ENCODE data around the gene HMG20A. TPM values are rescaled to one million over a fixed set of nuclear protein-coding genes. Genes with fewer than 3 reads are reported as not detected.
"Not testable (repeated sequence)": the region's sequence is repeated elsewhere in the genome, so short reads cannot be mapped to it uniquely, and the experiment has no call there.

The HMG20A gene
- total RNA-seq, 2 donors from 2014 or later: 24.8 to 55.4 TPM

DNA sequence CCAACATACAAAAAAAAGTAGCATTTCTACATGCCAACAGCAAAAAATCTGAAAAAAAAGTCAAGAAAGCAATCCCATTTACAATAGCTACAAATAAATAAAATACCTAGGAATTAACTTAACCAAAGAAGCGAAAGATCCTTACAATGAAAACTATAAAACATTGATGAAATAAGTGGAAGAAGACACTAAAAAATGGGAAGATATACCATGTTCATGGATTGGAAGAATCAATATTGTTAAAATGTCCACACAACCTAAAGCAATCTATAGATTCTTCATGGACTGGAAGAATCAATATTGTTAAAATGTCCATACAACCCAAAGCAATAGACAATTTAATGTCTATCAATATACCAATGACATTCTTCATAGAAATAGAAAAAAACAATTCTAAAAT, 21.8 kb upstream of the HMG20A start:
- H3K9me3 Mint-ChIP-seq: peaks cover 32 to 41% of the 10 kb centered on the region in 2 donors
- DNase-seq (ENCODE audit: low spot score in 2 of 2) (no peak), ATAC-seq (no peak)
- no peak overlapping the region for H3K27ac Mint-ChIP-seq
- peaks cover 20 to 40% of the 10 kb centered on the region in 2 donors for H3K36me3 Mint-ChIP-seq

DNA sequence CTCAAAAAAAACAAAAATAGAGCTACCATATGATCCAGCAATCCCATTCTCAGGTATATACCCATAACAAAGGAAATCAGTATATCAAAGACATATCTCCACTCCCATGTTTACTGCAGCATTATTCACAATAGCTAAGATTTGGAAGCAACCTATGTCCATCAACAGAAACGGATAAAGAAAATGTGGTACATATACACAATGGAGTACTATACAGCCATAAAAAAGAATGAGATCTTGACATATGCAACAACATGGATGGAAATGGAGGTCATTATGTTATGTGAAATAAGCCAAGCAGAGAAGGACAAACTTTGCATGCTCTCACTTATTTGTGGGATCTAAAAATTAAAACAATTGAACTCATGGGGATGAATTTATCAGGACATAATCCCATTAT, 20.4 kb upstream of the HMG20A start:
- peaks cover 28 to 37% of the 10 kb centered on the region in 2 donors for H3K9me3 Mint-ChIP-seq
- ATAC-seq (no peak), DNase-seq (ENCODE audit: low spot score in 2 of 2) (no peak)
- H3K36me3 Mint-ChIP-seq: peaks cover 16 to 31% of the 10 kb centered on the region in 2 donors
- no peak overlapping the region for H3K27ac Mint-ChIP-seq

DNA sequence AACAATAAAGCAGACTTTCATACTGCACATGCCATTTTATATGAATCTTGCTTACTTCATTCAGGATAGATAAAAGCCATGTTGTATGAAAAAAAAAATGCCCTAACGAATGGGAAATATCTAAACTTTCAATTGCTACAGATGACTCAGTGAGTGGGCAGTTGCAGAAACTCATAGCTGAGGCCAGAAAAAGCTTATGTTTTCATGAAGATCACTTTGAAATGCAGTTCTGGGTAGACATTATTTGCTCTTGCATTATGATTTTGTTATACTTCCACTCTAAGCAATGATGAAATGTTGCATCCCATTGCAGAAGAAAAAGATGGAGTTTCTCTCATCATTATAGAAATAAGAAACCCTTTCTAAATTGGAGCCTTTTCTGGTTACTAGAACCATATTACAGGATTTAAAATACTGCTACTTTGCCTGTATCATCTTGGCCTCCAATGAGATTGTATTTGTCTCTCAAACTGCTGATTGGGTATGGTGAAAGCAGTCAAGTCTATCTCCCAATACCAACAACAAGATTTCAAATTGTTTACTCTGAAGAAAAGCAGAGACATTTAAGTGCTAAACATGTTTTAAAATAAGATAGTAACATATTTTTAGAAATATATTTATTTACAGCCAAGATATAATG, 17.8 kb upstream of the HMG20A start:
- Mint-ChIP-seq H3K9me3 (peaks cover 18 to 20% of the 10 kb centered on the region in 2 donors), H3K36me3 (peaks cover 7 to 21% of the 10 kb centered on the region in 2 donors), H3K27ac (peak overlapping the region in 1 of 2 donors; percentile 15)
- ATAC-seq: peak; percentile 53 to 91
- DNase-seq (ENCODE audit: low spot score in 2 of 2): no peak

DNA sequence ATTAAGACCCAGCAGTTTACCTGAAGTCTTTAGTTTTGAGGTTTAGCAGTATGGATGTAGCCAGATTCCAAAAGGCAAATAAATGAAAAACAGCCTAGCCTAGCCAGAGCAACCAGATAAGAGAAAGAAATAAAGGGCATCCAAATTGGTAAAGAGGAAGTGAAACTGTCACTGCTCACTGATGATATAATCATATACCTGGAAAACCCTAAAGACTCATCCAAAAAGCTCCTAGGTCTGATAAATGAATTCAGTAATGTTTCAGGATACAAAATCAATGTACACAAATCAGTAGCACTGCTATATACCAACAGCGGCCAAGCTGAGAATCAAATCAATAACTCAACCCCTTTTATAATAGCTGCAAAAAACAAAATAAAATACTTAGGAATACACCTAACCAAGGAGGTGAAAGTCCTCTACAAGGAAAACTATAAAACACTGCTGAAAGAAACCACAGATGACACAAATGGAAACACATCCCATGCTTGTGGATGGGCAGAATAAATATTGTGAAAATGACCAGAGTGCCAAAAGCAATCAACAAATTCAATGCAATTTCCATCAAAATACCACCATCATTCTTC, 14.4 kb upstream of the HMG20A start:
- not testable (repeated sequence) for H3K9me3 Mint-ChIP-seq; H3K27ac Mint-ChIP-seq; DNase-seq (ENCODE audit: low spot score in 2 of 2); H3K36me3 Mint-ChIP-seq; ATAC-seq

DNA sequence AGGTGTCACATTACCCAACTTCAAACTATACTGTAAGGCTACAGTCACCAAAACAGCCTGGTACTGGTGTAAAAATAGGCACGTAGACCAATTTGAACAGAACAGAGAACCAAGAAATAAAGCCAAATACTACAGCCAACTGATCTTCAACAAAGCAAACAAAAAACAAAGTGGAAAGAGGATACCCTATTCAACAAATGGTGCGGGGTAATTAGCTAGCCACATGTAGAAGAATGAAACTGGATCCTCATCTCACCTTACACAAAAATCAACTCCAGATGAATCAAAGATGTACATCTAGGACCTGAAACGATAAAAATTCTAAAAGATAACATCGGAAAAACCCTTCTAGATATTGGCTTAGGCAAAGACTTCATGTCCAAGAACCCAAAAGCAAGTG, 13.8 kb upstream of the HMG20A start:
- no peak for ATAC-seq

DNA sequence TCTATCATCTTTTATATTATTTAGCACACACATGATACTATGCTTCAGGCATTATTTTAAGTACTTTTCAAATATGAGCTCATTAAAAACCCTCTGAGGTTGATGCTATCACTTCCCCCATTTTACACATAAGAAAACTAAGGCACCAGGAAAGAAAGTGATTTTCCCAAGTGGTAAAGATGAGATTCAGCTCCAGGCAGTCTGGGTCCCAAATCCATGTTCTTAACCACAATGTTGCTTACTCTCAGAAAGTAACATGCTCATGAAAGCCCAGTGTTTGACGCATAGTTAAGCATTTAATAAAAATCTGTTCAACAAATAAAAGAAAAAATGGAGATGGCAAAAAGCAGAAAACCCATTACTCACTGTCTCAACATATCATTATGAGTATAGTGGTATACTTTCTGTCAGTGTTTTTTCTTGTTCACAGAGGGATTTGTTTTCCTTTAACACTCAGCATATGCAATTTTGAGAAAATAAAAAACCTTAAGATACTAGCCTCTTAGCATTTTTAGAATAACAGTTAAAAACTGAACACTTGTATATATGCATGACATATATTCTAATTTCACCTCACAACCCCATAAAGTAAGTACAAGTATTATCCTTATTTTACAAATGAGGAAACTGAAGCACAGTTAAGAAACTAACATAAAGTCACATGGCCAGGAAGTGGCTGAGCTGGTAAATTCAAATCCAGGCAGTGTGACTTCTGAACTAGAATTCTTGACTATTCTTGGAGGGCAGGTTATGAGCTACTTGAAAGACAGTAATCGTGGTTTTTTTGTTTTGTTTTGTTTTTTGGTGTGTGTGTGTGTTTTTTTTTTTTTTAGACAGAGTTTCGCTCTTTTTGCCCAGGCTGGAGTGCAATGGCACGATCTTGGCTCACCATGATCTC, 11.2 kb upstream of the HMG20A start:
- DNase-seq (ENCODE audit: low spot score in 2 of 2) (no peak), ATAC-seq (peak; percentile 74 to 93)
- Mint-ChIP-seq H3K36me3 (no peaks in the 10 kb centered on the region), H3K9me3 (no peaks in the 10 kb centered on the region), H3K27ac (peak overlapping the region; percentile 3 to 69)

More for the DNA sequence above, 13.8 kb upstream of the HMG20A start:
- Mint-ChIP-seq H3K9me3 (no peaks in the 10 kb centered on the region), H3K36me3 (no peaks in the 10 kb centered on the region), H3K27ac (no peak overlapping the region)
- no peak for DNase-seq (ENCODE audit: low spot score in 2 of 2)

DNA sequence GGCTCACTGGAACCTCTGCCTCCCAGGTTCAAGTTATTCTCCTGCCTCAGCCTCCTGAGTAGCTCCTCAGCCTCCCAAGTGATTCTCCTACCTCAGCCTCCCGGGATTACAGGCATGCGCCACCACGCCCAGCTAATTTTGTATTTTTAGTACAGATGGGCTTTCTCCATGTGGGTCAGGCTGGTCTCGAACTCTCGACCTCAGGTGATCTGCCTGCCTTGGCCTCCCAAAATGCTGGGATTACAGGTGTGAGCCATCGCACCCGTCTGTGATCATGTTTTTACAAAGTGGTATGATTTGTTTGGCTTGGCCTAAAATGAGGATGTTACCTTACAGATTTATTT, 10.6 kb upstream of the HMG20A start:
- not testable (repeated sequence) for H3K9me3 Mint-ChIP-seq; ATAC-seq; H3K36me3 Mint-ChIP-seq; DNase-seq (ENCODE audit: low spot score in 2 of 2)
- H3K27ac Mint-ChIP-seq: peak overlapping the region; percentile 3 to 69

DNA sequence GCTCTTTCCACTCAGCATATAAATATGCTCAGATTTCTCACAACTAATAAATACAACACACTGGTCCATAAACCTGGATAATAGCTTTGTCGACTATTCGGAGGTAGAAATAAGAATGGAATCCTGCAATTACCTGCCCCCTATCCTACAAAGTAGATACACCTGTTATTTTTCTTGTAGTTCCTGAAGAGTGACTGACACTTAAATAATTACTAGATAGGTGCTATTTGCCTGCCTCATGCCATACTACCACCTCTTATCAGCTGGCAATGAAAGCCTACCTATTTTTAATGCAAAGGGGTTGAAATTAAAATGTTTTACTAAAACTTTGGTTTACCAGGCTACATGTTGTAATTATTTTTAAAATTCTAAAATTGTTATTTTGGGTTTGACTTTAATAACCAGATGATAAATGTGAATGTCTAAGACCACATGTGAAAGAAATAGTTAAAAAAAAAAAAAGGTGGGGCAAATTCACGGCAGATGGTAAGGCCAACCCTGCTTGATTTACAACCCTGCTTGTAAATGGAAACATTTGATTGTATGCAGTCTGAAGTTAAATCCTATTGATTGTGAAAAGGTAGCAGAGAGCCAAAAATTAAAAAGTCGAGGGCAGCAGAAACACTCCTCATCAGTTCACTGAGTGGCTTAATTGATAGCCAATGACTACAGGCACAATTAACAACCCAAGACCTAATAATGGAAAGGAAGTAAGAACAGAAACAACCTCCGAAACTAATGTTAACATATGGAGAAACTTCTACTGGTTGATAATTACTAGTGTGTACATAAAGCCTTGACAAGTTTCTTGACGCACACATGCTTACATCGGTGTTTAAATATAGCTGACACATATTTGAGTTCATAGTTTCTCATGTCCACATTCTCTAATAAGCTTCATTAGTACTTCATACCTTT, 9.7 kb upstream of the HMG20A start:
- H3K9me3 Mint-ChIP-seq: no peaks in the 10 kb centered on the region
- peak overlapping the region in 1 of 2 donors; percentile 69 for H3K27ac Mint-ChIP-seq
- DNase-seq (ENCODE audit: low spot score in 2 of 2): no peak

DNA sequence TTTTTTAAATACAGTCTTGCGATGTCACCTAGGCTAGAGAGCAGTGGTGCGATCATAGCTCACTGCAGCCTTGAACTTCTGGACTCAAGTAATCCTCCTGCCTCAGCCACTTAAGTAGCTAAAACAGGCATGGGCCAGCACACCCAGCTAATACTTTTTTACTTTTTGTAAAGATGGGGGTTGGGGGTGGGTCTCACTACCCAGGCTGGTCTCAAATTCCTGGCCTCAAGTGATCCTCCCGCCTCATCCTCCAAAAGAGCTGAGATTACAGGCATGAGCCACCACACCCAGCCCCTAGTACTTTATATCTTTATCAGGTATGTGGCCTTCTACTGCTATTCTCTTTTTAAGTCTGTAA, 9.1 kb upstream of the HMG20A start:
- Mint-ChIP-seq H3K9me3 (no peaks in the 10 kb centered on the region), H3K36me3 (no peaks in the 10 kb centered on the region), H3K27ac (no peak overlapping the region)
- DNase-seq (ENCODE audit: low spot score in 2 of 2) (no peak), ATAC-seq (no peak)

More for the DNA sequence above, 9.7 kb upstream of the HMG20A start:
- ATAC-seq: no peak
- no peaks in the 10 kb centered on the region for H3K36me3 Mint-ChIP-seq

DNA sequence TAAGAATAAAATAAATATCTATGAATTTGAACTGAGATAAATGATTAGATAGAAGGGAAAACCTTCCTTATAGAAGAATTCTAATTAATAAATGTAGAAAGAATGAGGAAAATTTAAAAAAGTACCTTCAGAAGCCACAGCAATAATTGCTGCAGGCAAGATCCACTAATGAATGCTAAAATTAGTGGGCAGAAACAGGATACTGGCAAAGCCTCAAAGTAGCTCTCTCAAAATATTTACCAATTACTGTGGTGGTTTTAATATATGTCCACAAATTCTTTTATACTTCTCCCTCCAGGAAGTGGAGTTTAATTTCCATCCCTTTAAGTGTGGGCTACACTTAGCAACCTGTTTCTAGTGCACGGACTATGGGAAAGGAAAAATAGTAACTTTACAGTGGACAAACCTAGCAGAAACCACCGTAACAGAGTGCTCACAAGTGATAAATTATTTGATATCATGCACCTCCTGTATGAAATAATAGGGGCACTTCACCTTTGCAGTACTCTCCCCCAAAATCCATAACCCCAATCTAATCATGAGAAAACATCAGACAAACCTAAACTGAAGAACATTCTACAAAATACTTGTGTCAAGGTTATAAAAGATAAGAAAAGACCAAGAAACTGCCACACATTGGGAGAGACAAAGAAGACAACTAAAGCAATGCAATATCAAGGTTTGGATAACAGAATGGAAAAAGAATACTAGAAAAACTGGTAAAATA, 7.6 kb upstream of the HMG20A start:
- Mint-ChIP-seq H3K27ac (no peak overlapping the region), H3K9me3 (no peaks in the 10 kb centered on the region), H3K36me3 (no peaks in the 10 kb centered on the region)
- no peak for ATAC-seq
- DNase-seq (ENCODE audit: low spot score in 2 of 2): no peak

DNA sequence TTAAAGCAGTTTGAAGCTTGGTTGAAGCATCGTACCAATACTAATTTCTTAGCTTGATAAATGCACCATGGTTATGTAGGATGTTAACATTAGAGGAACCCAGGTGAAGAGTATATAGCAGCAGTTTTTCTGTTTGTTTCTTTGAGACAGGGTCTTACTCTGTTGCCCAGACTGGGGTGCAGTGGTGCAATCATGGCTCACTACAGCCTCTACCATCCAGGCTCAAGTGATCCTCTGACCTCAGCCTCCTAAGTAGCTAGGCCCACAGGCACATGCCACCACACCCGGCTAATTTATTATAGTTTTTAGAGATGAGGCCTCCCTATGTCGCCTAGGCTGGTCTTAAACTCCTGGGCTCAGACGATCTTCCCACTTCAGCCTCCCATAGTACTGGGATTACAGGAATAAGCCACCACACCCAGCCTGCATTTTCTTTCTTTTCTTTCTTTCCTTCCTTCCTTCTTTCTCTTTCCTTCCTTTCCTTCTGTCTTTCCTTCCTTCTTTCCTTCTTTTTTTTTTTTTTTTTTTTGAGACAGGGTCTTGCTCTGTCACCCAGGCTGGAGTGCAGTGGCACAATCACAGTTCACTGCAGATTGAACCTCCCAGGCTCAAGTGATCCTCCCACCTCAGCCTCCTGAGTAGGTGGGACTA, 6.9 kb upstream of the HMG20A start:
- no peak overlapping the region for H3K27ac Mint-ChIP-seq
- H3K36me3 Mint-ChIP-seq: peaks cover 0 to 5% of the 10 kb centered on the region in 2 donors
- DNase-seq (ENCODE audit: low spot score in 2 of 2) (no peak), ATAC-seq (no peak)
- no peaks in the 10 kb centered on the region for H3K9me3 Mint-ChIP-seq

DNA sequence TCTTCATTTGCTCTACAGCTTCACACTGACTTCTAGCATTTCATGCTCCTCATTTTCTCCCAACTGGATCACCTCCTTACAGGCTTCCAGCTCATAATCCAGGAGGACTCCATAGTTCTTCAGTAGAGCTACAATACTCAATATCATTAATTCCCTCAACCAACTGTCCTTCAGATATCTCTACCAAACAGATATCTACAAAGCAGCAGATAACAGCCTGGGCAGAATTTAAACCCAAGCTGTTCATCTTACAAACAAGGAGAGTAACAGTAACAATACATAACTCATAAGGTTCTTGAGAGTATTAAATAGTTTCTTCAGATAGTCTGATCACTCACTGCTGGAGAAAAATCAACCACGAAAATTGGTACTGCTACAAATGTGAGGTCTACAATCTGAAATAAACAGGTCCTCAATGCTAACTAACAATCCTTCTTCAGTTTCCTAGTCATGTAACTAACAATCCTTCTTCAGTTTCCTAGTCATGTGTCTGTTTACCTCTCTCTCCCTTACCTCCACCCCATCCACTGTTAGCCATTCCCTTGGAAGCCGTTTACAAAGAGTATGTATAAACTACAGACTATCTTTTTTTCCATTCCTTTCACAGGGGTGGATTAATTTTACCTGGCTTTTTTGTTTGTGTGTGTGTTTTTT, 5.8 kb upstream of the HMG20A start:
- Mint-ChIP-seq H3K27ac (no peak overlapping the region), H3K9me3 (no peaks in the 10 kb centered on the region), H3K36me3 (peaks cover 0 to 10% of the 10 kb centered on the region in 2 donors)
- DNase-seq (ENCODE audit: low spot score in 2 of 2) (no peak), ATAC-seq (no peak)

DNA sequence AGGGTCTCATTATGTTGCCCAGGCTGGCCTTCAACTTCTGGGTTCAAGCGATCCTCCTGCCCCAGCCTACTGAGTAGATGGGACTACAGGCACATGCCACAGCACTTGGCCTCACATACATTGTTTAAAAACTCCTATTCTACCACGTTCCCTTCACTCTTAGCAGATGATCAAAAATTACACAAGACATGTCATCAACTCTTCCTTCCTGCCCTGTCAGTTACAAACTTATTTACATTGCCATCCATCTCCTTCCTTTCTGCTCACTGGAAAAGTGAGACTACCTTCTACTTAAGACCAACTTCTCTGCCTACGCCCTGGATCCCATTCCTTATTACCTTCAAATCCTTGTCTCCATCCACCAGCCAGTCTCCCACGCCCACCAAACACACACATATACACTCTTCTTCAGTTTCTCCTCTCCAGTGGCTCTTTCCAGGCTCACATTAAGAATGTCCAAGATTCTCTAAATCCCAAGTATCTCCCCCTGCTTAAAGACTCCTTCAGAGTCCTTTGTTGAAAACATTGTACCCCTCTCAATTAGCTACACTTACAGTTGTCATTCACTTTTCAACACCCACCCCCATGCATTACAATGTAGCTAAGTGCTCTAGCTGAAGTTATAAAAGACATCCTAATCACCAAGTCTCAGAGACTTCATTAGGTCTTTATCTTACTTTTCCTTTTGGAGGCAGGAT, 5.1 kb upstream of the HMG20A start:
- no peaks in the 10 kb centered on the region for H3K9me3 Mint-ChIP-seq
- H3K27ac Mint-ChIP-seq: no peak overlapping the region
- ATAC-seq: no peak
- no peak for DNase-seq (ENCODE audit: low spot score in 2 of 2)
- peaks cover 4 to 12% of the 10 kb centered on the region in 2 donors for H3K36me3 Mint-ChIP-seq

DNA sequence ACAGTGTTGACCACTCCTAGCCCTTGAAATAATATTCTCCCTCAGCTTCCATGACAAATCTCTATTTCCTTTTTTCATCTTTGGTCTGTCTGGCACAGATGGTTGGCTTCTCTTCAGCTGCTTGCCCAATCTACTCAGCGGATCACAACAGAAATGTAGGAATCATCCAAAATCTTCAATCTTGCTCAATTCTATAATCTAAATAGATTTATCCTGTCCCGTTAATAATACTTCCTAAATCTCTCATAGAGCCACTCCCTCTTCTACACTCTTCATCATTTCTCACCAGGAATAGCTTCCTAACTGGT, 4.6 kb upstream of the HMG20A start:
- H3K36me3 Mint-ChIP-seq: peaks cover 6 to 15% of the 10 kb centered on the region in 2 donors
- no peaks in the 10 kb centered on the region for H3K9me3 Mint-ChIP-seq
- ATAC-seq (no peak), DNase-seq (ENCODE audit: low spot score in 2 of 2) (no peak)
- H3K27ac Mint-ChIP-seq: no peak overlapping the region

DNA sequence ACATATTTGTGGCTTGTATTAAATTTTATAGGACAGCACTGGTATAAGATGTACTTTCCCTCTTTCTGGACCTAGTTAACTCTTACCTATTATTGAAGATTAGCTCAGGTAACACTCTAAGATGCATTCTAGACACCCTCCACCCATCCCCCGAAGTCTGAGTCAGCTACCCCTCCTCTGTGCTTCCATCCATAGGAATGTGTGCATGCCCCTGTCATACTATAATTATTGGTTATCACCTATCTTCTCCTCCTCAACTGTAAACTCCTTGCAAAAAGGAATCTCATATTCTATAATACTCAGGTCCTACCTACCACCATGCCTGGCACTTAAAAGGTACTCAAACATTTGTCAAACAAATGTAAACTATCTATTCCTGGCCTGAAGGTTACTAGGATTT, 3.7 kb upstream of the HMG20A start:
- no peak overlapping the region for H3K27ac Mint-ChIP-seq
- ATAC-seq: no peak
- peaks cover 6 to 15% of the 10 kb centered on the region in 2 donors for H3K36me3 Mint-ChIP-seq
- DNase-seq (ENCODE audit: low spot score in 2 of 2): no peak
- no peaks in the 10 kb centered on the region for H3K9me3 Mint-ChIP-seq

All from activated naive CD4-positive, alpha-beta T cell treated with anti-CD3 and anti-CD28 coated beads, Interleukin-2, amount 50 U/mL, for 72 hours (primary cell).